Stimulated activated CD8-positive, alpha-beta memory T cell treated with anti-CD3 and anti-CD28 coated beads, Interleukin-15, amount 100 ng/mL, for 4 hours (primary cell): ENCODE measurements around the gene ESYT3.
"Not testable (repeated sequence)": the region's sequence is repeated elsewhere in the genome, so short reads cannot be mapped to it uniquely, and the experiment has no call there.

Source experiments
- DNase-seq, 2 donors: peaks; one replicate each; pipeline ENCODE4 v3.0.0-alpha.2; 2020; ENCODE audit warnings: low read depth in 2 of 2

ESYT3 gene

DNA sequence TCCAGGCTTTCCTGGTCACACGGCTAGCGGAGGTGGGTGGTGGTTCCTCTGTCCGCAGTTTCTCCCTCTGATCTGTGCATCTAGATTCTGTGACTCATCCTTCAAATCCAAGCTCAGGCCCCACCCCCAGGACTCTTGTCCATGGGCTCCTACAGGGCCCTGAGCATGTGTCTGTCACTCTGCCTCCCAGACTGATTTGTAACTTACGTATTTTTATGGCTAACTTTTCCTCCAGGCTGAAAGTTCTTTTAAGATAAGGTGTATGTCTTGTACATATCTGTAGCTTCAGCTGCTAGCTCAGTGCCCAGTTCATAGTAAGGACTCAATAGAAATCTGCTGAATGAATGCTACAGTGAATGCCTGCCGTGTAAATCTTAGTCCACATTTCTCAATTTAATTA is 8.0 kb downstream of the ESYT3 start:
- DNase-seq, result no peak

DNA sequence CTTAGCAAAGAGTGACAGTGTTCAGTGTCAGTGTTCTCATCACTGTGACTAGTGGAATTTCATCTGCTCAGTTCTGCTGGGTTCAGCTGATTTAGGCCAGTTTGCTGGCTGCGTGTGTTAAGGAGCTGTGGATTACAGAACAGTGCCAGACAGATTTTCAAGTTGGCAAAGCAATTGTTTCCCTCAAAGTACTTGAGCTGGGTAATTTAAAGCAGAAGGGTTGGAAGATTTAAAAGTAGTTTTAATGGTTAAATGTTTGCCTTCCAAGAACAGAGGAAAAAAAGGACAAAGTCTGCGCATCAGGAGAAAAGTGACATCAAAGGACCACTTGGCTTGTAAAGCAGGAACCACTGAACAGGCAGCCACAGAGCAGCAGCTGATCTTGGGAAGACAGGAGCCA is 8.7 kb downstream of the ESYT3 start:
- DNase-seq, result no peak

DNA sequence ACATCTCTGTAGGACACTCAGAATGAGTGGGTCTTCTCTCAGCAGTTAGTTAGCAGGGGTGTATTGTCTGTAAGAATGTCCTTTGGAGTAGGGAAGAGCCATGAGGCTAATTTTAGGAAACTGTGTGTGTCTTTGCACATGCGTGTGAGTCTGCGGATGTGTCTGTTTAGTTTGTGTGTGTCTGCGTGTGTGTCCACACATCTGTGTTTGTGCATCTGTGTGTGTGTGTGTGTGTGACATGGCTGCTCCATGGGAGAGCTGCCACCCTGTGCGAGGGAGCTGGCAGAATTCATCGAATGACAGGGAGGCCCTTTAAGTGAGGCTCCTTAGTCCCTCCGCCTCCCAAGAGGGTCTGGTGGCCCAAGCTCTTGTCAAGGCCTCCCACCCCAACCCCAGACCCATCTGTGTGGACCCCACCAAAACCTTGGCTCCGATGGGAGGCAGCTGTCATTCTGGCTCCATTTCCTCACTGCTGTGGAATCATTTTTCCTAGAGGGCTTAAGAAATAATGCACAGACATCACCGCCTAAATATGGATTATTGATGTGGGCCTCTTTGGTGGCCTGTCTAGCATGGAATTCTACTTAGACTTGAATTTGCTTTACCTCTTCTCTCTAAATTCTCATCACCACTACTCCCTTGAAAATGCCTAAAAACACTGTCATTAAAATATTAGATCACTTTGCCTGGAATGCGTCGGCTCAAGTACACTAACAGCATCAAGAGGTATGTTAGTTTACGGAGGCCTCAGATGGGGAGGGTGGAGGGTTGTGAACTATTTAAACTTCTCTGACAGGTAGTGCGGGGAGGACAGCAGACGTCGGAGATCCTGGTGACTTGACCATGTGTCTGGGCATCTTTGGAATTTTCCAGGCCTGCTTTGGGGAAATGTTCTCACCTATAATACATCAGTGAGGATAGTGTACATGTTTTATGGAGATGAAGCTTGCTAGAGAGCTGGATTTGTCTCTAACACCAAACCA is 9.4 kb downstream of the ESYT3 start:
- DNase-seq, result no peak

DNA sequence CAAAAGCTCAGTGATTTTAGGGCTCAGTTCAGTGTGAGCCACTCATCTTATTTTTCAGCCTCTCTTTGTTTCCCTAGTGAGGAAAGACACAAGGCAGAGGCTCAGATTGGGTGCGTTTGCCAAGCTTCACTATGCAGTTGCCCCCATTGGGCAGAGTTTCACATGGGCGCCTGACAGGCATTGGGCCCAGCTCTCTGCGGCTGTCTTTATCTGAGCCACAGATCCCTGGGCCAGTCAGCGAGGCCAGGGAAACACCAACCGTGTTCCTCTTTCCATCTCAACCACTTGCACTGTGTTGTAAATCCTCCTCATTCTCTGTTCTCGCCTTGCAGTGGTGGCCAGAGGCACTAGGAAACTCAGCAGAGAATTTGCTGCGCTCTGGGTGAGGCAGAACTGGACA is 10.8 kb downstream of the ESYT3 start:
- no peak for DNase-seq

DNA sequence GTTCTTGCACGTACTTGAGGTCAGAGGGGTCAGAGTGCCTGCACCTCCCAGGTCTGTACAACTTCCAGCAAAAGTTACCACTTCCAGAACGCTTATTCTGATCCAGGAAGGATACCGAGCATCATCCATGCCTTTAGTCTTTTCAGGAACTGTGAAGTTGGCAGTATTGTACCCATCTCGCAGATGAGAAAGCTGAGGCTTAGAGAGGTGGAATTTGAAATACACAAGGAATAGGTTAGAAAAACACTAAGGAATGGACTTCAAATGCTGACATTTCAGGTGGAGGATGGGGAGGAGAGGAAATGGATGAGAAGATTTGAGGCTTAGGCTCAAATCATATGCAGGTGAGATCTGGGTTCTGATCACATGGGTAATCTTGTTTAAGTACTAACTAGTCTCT is 11.2 kb downstream of the ESYT3 start:
- no peak for DNase-seq

DNA sequence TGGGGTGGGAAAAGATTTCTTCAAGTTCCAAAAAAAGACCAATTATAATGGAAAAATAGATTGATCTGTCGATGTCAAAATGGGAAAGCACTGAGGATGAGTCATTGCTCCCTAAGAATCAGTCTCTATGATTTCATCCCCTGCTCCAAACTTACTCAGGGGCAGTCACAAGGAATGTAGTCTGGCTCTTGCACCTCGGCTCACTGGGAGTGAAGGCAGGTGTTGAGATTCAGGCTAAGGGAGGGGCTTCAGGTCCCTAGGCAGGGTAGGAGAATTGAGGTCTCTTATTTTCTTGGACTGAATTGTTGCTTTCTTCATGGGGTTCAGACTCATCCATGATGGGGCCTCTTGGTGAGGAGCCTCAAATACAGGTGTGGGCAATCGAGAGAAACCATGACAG is 14.2 kb downstream of the ESYT3 start:
- no peak for DNase-seq

DNA sequence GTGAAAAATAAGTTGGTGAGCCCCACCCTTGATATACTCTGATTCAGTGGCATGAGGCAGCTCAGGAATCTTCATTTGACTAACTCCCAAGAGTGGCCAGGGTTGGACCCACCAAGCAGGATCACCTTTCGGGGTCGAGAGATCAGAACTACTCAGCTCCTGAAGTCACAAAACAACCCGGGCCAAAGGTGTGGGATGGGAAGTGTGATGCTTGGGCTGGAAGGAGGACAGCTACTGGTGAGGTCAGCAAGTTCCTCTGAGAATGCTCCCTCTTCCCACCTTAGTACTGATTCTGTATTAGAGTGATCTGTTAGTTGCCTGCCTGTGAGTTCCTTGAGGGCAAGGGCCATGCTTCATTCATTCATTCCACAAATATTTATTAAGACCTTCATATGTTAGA is 15.1 kb downstream of the ESYT3 start:
- DNase-seq, result no peak

DNA sequence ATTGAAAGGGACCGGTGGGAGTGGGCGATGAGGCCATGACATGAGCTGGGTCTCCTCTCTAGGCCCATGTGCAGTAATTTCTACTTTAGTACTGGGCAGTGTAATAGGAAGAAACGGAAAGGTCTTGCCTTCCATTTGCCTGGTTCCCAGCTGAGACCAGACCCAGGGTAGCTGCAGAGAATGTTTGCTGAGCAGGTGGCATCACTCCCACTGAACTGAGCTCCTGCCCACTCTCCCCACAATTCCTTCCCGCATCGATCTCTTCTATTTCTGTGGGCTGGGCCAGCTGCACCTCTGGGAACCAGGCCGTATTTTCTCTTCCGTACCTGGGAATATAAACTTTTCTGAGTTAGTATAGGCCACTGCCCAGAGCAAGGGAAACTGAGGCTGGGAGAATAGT is 15.8 kb downstream of the ESYT3 start:
- DNase-seq, result no peak

DNA sequence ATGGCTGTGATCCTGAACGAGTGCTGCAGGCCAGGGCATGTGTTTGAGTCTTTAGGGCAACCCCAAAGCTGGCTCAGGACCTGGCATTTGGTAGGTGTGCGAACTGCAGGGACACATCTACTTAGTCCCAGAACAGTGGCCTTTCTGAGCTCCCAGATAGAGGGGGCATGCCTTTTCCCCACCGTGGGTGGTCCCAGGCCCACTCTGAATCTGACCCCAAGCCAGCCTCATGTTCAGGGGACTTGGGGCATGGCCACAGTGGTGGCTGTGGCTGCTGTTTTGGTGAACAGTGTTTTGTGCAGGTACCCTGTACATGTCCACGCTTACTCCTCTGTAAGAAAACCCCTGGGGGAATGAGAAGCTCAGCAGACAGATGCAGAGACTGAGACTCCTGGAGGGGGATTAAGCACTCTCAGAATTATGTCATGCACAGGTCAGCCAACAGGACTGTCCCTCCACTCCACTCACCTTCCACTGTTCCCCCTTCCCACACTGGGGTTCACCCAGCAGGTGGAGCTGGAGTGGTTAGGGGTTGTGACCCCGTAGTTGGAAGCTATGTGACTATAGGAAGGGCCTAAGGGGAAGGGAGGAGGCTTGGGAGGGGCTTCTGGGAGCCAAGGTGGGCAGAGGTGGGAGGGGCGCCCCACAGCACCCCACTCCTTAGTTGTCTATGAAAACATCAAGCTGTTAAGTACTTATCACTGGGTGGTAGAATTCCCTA is 16.4 kb downstream of the ESYT3 start:
- DNase-seq, result no peak

DNA sequence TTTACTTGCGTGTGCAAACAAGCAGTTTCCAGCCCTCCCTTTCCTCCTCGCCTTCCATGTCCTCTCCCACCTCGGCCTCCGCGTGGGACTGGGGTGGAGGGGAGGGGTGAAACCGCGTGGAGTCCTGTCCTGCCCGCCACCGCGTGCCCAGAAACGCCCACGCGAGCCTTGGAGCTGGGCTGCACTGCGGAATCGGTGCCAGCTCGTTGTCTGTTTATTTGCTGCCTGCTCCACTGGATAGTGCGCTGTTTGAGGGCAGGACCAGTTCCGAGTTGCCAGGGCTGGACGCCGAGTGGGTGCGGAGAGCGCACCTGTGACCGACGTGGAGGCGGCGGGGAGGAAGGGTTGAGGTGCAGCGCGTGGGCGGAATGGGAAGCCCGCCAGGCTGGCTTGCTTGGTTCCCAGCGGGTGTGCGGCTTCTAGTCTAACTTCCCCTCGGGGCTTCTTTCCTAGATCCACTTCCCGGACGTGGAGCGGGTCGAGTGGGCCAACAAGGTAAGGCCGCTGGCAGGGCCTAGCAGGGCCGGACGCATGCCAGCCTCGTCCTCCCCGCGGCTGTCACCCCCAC is 17.3 kb downstream of the ESYT3 start:
- no peak for DNase-seq

DNA sequence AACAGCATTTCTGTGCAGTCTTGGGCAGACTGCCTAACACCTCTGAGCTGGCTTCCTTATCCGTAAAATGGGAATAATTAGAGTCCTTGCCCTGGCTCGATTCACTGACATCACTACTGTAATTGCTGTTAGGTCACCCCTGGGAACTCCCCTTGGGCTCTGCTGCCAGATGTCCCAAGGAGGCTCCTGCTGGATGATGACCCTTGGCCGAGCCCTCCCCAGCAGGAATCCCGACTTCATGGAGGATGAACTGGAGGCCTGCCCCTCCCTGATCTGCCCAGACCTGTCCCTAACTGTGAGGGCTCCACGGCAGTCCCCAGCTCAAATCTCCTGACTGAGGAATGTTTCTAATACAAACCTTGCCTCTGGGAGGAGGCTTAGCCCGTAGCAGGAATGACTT is 18.0 kb downstream of the ESYT3 start:
- no peak for DNase-seq

DNA sequence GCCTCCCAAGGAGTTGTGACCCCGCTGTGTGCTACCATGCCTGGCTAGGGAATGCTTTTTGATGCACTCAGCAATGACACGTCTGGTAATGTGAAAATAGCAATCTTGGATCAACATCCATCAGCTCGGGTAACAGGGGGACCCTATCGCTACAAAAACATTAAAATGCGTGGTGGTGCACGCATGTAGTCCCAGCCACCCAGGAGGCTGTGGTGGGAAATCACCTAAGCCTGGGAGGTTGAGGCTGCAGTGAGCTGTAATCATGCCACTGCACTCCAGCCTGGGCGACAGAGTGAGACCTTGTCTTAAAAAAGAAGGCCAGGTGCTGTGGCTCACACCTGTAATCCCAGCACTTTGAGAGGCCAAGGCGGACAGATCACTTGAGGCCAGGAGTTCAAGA is 19.5 kb downstream of the ESYT3 start:
- DNase-seq, result not testable (repeated sequence)

DNA sequence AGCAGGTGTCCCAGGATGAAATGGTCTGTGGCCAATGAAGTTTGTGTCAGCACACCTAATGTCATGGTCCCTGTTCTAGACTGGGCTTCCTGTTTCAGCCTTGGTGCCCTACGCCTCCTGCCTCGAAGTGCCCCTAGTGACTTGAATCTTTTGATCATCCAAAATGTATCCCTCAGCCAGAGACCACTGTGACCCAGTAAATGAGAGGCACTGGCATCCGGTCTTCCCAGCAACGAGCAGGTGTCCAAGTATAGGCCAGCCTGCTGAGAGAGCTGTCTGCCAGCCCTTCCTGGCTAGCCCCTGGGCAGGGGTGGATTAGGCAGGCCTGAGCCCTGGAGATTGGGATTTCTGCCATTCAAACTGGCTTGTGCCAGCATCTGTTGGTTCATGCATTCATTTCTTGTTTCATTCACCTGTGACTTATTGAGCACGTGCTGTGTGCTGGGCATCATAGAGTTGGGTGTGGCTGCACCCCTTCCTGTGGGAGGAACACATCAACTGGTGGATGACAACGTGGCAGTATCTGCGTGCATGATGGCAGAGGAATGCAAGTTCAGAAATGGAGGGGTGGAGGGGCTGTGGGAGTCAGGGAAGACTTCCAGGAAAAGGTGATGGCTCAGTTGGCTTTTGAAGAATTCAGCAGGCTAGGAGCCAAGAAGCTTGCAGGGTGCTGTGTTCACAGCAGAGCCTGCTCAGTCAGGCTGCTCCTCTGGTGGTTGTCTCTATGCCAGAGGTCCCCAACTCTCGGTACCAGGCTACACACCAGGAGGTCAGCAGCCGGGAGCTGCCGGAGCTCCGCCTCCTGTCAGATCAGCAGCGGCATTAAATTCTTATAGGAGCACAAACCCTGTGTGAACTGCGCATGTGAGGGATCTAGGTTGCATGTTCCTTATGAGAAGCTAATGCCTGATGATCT is 21.6 kb downstream of the ESYT3 start:
- DNase-seq, result no peak

DNA sequence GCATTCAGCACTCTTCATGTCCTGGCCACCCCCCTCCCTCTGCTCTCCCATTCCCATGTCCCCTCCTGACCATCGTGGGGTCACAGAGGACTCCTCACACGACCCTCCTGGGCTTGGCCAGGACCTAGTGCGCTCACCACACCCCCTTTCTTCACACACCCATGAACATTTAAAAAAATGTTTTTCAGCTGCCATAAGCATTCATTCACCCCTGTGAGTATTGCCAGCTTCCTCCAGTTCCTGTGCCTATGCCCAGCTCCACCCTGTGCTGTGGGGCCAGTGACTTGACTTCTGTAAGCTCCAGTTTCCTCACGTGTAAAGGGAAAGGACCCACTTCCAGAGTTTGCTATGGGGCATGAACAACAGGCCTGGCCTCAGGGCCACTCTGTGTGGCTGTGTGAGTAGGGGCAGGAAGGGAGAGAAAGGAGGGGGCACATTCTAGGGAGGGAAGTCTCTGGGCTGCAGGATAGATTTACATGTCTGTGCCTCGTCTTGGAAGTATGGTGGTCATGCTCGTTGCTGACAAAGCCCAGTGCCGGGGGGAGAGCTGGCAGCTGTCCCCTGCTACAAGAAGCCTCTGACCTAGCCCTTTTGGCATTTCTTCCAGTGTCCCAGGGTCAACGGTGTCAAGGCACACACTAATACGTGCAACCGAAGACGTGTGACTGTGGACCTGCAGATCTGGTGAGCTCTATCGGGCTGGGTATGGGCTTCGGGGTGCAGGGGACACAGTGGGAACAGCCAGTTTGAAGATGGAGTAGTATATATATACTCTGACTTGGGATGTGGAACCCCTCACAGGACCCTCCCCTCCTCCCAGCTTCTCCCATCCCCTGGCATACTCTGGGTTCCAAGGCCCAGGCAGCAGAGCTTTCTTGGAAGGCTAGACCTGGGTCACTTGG is 22.8 kb downstream of the ESYT3 start:
- DNase-seq, result no peak

DNA sequence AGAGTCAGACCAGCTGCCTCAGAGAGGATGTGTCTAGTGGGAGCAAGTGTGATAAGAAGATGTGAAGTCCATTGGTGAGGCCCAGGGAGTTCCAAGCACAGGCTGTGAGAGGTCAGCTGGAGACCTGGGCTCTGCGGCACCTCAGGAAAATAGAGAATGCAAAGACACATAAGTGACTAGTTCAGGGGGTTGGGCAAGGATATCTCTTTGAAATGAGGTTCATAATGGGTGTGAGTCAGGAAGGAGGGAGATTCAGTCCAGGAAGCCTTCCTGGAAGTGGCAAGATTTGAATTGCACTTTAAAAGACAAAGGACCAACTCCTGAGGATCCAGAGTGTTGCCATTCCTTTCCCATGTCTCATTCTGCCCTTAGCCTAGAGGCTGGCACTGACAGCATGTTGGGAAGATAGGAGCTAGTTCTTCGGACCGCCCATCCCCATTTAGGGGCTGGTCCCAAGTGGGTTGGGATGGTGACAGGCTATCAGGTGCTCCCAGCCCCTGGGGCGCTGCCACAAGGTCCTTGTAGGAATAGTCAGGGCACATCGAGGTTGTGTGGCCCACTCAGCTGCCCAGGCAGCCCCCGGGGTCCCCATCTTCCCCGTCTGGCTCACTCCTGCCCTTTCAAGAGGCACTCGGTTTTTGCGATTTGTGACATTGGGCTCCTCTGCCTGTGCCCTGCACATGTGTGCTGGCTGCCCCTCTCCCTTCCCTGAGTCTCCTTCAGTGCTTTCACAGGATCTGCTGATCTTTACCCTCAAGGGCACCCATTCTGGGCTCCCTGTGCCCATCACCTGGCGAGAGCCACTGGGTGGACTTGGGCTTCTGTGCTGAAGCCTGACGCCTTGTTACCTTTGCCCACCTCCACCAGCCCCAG is 23.7 kb downstream of the ESYT3 start:
- DNase-seq, result no peak

DNA sequence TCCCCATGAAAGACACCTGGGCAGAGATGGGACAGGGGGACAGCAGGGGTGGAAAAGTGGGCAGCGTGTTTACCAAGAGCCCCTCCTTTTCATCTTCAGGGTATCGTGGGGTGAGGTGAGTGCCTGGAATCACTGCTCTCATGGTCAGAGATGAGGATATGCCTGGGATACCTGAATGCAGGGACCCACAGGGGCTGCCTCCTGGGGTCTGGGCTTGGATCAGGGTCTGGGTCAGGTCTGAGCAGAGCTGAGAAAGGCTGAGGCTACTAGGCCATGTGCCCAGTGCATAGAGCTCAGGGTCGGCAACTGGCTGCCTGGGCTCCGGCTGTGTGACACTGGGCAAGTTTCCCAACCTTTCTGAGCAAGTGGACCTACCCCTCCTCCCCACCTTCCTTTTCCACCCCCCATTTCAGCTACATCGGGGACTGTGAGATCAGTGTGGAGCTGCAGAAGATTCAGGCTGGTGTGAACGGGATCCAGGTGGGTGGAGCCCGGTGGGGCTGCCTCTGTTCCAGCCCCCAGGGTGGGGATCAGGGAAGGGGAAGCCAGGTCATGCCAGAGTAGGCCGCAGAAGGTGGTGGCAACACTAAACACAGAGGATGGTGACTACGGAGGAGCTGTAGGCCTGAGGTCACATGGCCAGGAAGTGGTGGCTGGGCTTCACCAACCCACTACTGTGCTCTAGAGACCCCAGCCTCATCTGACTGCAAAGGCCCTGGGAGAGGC is 24.5 kb downstream of the ESYT3 start:
- no peak for DNase-seq

DNA sequence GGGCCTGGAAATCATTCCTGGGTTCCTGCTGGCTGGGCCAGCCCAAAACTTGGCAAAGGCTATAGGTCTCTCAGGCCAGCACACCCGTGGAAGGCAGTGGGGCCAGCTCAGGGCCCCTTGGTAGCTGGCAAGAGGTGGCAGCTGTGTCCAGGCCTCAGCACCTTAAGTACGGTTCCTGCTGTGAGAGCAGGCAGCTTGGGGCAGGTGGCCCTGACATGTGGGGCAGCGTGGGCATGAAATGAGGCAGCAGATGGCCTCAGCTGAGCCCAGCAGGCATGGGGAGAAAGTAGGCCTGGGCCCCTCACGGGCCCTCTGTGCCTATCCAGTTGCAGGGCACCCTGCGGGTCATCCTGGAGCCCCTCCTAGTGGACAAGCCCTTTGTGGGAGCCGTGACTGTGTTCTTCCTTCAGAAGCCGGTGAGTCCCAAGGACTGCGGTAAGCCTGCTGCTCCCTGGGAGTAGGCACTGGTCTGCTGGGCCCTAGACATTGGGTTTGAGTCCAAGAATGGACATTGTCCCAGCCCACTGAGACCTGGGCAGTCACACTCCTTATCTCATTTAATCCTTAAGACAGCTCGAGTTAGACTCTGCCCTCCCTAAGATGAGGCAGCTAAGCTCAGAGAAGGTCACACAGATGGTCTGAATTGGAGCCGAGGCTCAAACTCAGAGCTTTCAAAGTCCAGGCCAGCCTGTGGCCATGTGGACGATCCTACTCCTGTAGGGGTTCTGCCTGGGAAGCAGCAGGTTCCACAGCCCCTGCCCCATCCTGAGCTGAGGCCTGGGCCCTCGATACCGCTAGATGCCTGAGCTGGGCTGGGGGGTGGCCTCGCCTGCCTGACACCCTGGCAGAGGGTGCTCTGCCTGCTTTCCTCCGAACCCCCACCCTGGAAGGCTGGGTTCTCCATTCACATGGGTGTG is 25.5 kb downstream of the ESYT3 start:
- DNase-seq, result no peak
